ENCODE measurements around the gene SLC35G4. TPM values are rescaled to one million over a fixed set of nuclear protein-coding genes. Genes with fewer than 3 reads are reported as not detected.

The SLC35G4 gene
- total RNA-seq, 1 donor from 2014 or later = not detected

GRCh38 chr18:11577271-11578112 is 31.9 kb upstream of the SLC35G4 start:
- no peak overlapping the region for H3K4me3 Mint-ChIP-seq (ENCODE audit: unreplicated experiment)
- peaks cover 23% of the 10 kb centered on the region for H3K4me1 Mint-ChIP-seq (ENCODE audit: low read depth, unreplicated experiment)
- H3K27ac Mint-ChIP-seq (ENCODE audit: unreplicated experiment) = no peak overlapping the region
- TF ChIP-seq CTCF (IDR thresholded peaks at IDR 0.05; ENCODE audit: partially characterized antibody, unreplicated experiment) = no peak
- H3K36me3 Mint-ChIP-seq (ENCODE audit: unreplicated experiment) = no peaks in the 10 kb centered on the region
- H3K27me3 Mint-ChIP-seq (ENCODE audit: unreplicated experiment) = peaks cover 2% of the 10 kb centered on the region
- DNase-seq = no peak
- no peaks in the 10 kb centered on the region for H3K9me3 Mint-ChIP-seq (ENCODE audit: unreplicated experiment)

- H3K4me3 Mint-ChIP-seq (ENCODE audit: unreplicated experiment) = no peak overlapping the region
- peaks cover 18% of the 10 kb centered on the region for H3K4me1 Mint-ChIP-seq (ENCODE audit: low read depth, unreplicated experiment)
- no peaks in the 10 kb centered on the region for H3K9me3 Mint-ChIP-seq (ENCODE audit: unreplicated experiment)
- H3K27me3 Mint-ChIP-seq (ENCODE audit: unreplicated experiment) = peaks cover 2% of the 10 kb centered on the region
- no peaks in the 10 kb centered on the region for H3K36me3 Mint-ChIP-seq (ENCODE audit: unreplicated experiment)
- TF ChIP-seq CTCF (IDR thresholded peaks at IDR 0.05; ENCODE audit: partially characterized antibody, unreplicated experiment) = no peak
- no peak for DNase-seq
- no peak overlapping the region for H3K27ac Mint-ChIP-seq (ENCODE audit: unreplicated experiment)
Measured at GRCh38 chr18:11578799-11579198, 30.6 kb upstream of the SLC35G4 start.

GRCh38 chr18:11579916-11580315 is 29.5 kb upstream of the SLC35G4 start:
- H3K4me3 Mint-ChIP-seq (ENCODE audit: unreplicated experiment) = no peak overlapping the region
- H3K36me3 Mint-ChIP-seq (ENCODE audit: unreplicated experiment) = no peaks in the 10 kb centered on the region
- DNase-seq = no peak
- peaks cover 18% of the 10 kb centered on the region for H3K4me1 Mint-ChIP-seq (ENCODE audit: low read depth, unreplicated experiment)
- no peak overlapping the region for H3K27ac Mint-ChIP-seq (ENCODE audit: unreplicated experiment)
- H3K9me3 Mint-ChIP-seq (ENCODE audit: unreplicated experiment) = no peaks in the 10 kb centered on the region
- H3K27me3 Mint-ChIP-seq (ENCODE audit: unreplicated experiment) = peaks cover 2% of the 10 kb centered on the region
- no peak for TF ChIP-seq CTCF (IDR thresholded peaks at IDR 0.05; ENCODE audit: partially characterized antibody, unreplicated experiment)

- Mint-ChIP-seq H3K4me1 (ENCODE audit: low read depth, unreplicated experiment) (peaks cover 18% of the 10 kb centered on the region), H3K27ac (ENCODE audit: unreplicated experiment) (no peak overlapping the region), H3K27me3 (ENCODE audit: unreplicated experiment) (peaks cover 2% of the 10 kb centered on the region), H3K9me3 (ENCODE audit: unreplicated experiment) (no peaks in the 10 kb centered on the region), H3K4me3 (ENCODE audit: unreplicated experiment) (no peak overlapping the region), H3K36me3 (ENCODE audit: unreplicated experiment) (no peaks in the 10 kb centered on the region)
- no peak for TF ChIP-seq CTCF (IDR thresholded peaks at IDR 0.05; ENCODE audit: partially characterized antibody, unreplicated experiment)
- DNase-seq = no peak
Measured at GRCh38 chr18:11581286-11581685, 28.1 kb upstream of the SLC35G4 start.

GRCh38 chr18:11585596-11585995 is 23.8 kb upstream of the SLC35G4 start:
- Mint-ChIP-seq H3K4me1 (ENCODE audit: low read depth, unreplicated experiment) (no peaks in the 10 kb centered on the region), H3K27ac (ENCODE audit: unreplicated experiment) (no peak overlapping the region), H3K4me3 (ENCODE audit: unreplicated experiment) (no peak overlapping the region), H3K27me3 (ENCODE audit: unreplicated experiment) (peaks cover 1% of the 10 kb centered on the region), H3K36me3 (ENCODE audit: unreplicated experiment) (no peaks in the 10 kb centered on the region), H3K9me3 (ENCODE audit: unreplicated experiment) (no peaks in the 10 kb centered on the region)
- no peak for DNase-seq
- TF ChIP-seq CTCF (IDR thresholded peaks at IDR 0.05; ENCODE audit: partially characterized antibody, unreplicated experiment) = no peak

Data from glutamatergic neuron (in vitro differentiated cells).